Ureter (tissue), 1 donor: ENCODE measurements around the gene ADARB2. TPM values are rescaled to one million over a fixed set of nuclear protein-coding genes. Genes with fewer than 3 reads are reported as not detected.

Experiments used
- DNase-seq: peaks from one replicate; pipeline ENCODE4 v3.0.0-alpha.2; 2020; ENCODE audit warnings: low spot score
- total RNA-seq: library from RNA; stranded (reverse); gene quantifications from one replicate; pipeline ENCODE4 v1.2.4, GENCODE V29; 2023
- donor health status: DM: yes; HTN: yes; CAD: no.

Gene ADARB2
- total RNA-seq, 1 donor from 2014 or later = not detected

- no peak for DNase-seq
These were observed 140.7 kb downstream of the ADARB2 start for GRCh38 chr10:1596482-1597099.

- no peak for DNase-seq
These were observed 141.6 kb downstream of the ADARB2 start for GRCh38 chr10:1595726-1596125.

GRCh38 chr10:1595242-1595600 lies 142.1 kb downstream of the ADARB2 start:
- no peak for DNase-seq

GRCh38 chr10:1594372-1595241 lies 142.7 kb downstream of the ADARB2 start:
- no peak for DNase-seq

GRCh38 chr10:1591742-1592141 lies 145.6 kb downstream of the ADARB2 start:
- no peak for DNase-seq

GRCh38 chr10:1591045-1591444 lies 146.3 kb downstream of the ADARB2 start:
- no peak for DNase-seq

GRCh38 chr10:1589257-1589656 lies 148.1 kb downstream of the ADARB2 start:
- no peak for DNase-seq

GRCh38 chr10:1582739-1583138 lies 154.6 kb downstream of the ADARB2 start:
- no peak for DNase-seq

GRCh38 chr10:1581189-1581588 lies 156.1 kb downstream of the ADARB2 start:
- DNase-seq = no peak

GRCh38 chr10:1579671-1580070 lies 157.7 kb downstream of the ADARB2 start:
- DNase-seq = no peak

- DNase-seq = no peak
These were observed 158.2 kb downstream of the ADARB2 start for GRCh38 chr10:1579141-1579491.

GRCh38 chr10:1578392-1579140 lies 158.8 kb downstream of the ADARB2 start:
- no peak for DNase-seq

GRCh38 chr10:1577945-1578344 lies 159.4 kb downstream of the ADARB2 start:
- no peak for DNase-seq

- DNase-seq = no peak
These were observed 160.0 kb downstream of the ADARB2 start for GRCh38 chr10:1577373-1577770.

GRCh38 chr10:1576467-1577372 lies 160.6 kb downstream of the ADARB2 start:
- no peak for DNase-seq

GRCh38 chr10:1575481-1576244 lies 161.7 kb downstream of the ADARB2 start:
- no peak for DNase-seq

- no peak for DNase-seq
These were observed 162.6 kb downstream of the ADARB2 start for GRCh38 chr10:1574719-1575118.

GRCh38 chr10:1573981-1574380 lies 163.3 kb downstream of the ADARB2 start:
- no peak for DNase-seq

GRCh38 chr10:1573334-1573969 lies 163.9 kb downstream of the ADARB2 start:
- DNase-seq = no peak
